ENCODE data around the gene CHD1. TPM values are rescaled to one million over a fixed set of nuclear protein-coding genes. Genes with fewer than 3 reads are reported as not detected.

The CHD1 gene
- total RNA-seq, 1 experiment from 2014 or later = 41.8 TPM

DNA sequence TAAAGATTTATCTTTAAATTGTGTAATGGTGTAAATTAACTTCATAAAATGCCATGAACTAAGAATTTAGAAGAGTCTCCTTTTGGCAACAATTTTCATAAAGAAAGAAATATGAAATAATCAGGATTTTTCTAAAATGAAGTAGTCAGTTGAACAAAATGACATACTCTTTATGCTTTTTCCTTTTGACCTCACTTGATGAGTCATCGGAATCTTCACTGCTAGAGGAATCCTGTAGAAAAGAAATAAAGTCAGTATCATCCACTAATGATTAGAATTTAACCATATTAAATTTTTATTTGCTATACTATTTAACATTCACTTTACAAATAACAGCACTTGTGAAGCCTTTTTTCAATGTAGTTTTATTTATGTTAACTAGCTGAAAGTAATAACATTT, 26.1 kb downstream of the CHD1 start:
- H3K27ac Mint-ChIP-seq = no peak overlapping the region
- POLR2A ChIA-PET = no interaction called here

DNA sequence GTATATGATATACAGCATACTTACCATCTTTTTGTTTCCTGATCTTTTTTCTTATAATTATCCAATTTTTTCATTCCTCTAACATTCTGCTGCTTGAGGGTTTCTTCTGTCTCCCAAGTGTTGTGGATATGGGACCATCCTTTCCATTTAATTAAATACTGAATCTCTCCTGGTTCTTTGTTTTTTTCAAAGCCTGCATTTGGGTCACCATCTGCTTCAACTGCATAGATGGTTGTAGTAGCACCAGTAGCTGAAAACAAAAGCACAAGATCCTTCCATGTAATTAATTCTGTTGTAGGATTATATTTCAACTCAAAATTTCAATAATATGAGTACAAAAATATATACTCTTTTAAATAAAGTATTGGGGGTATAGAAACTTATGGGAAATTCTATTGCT, 29.4 kb downstream of the CHD1 start:
- Mint-ChIP-seq H3K27ac (no peak overlapping the region), H3K4me1 (no peaks in the 10 kb centered on the region), H3K36me3 (peaks cover 65% of the 10 kb centered on the region), H3K9me3 (no peaks in the 10 kb centered on the region), H3K27me3 (ENCODE audit: low read depth) (no peaks in the 10 kb centered on the region), H3K4me3 (no peak overlapping the region)
- POLR2A ChIA-PET = interaction anchor here (0.7 kb wide), 1 partner anchor 677 kb away, joined by 6 read pairs; no protein-coding TSS in a partner anchor
- no peak for DNase-seq (ENCODE audit: low spot score)
- TF ChIP-seq, protein P1, sequence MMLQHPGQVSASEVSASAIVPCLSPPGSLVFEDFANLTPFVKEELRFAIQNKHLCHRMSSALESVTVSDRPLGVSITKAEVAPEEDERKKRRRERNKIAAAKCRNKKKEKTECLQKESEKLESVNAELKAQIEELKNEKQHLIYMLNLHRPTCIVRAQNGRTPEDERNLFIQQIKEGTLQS (CRISPR knock-in tag; conservative IDR thresholded peaks at IDR 0.05) = no peak
- TF ChIP-seq ATF6 (CRISPR knock-in tag; IDR thresholded peaks at IDR 0.05) = no peak
- no peak for TF ChIP-seq ZNF423 (CRISPR knock-in tag; IDR thresholded peaks at IDR 0.05)
- no peak for TF ChIP-seq STAT6 (CRISPR knock-in tag; conservative IDR thresholded peaks at IDR 0.05; ENCODE audit: low read depth)
- TF ChIP-seq ZNF121 (CRISPR knock-in tag; IDR thresholded peaks at IDR 0.05) = no peak
- no peak for TF ChIP-seq ZNF317 (CRISPR knock-in tag; IDR thresholded peaks at IDR 0.05; ENCODE audit: borderline replicate concordance, low read depth)
- TF ChIP-seq, protein P2, sequence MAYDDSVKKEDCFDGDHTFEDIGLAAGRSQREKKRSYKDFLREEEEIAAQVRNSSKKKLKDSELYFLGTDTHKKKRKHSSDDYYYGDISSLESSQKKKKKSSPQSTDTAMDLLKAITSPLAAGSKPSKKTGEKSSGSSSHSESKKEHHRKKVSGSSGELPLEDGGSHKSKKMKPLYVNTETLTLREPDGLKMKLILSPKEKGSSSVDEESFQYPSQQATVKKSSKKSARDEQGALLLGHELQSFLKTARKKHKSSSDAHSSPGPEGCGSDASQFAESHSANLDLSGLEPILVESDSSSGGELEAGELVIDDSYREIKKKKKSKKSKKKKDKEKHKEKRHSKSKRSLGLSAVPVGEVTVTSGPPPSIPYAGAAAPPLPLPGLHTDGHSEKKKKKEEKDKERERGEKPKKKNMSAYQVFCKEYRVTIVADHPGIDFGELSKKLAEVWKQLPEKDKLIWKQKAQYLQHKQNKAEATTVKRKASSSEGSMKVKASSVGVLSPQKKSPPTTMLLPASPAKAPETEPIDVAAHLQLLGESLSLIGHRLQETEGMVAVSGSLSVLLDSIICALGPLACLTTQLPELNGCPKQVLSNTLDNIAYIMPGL (CRISPR knock-in tag; IDR thresholded peaks at IDR 0.05) = no peak
- no peak for TF ChIP-seq JUN (CRISPR knock-in tag; IDR thresholded peaks at IDR 0.05)
- TF ChIP-seq GTF2I (CRISPR knock-in tag; conservative IDR thresholded peaks at IDR 0.05) = no peak
- no peak for TF ChIP-seq KAT7 (CRISPR knock-in tag; IDR thresholded peaks at IDR 0.05; ENCODE audit: borderline replicate concordance)
- TF ChIP-seq ZNF232 (CRISPR knock-in tag; IDR thresholded peaks at IDR 0.05) = no peak
- TF ChIP-seq IRF1 (CRISPR knock-in tag; IDR thresholded peaks at IDR 0.05) = no peak
- TF ChIP-seq HMGA2 (CRISPR knock-in tag; IDR thresholded peaks at IDR 0.05) = no peak
- TF ChIP-seq GRHL2 (CRISPR knock-in tag; IDR thresholded peaks at IDR 0.05; ENCODE audit: insufficient replicate concordance, severe bottlenecking) = no peak
- TF ChIP-seq NFE2L1 (CRISPR knock-in tag; IDR thresholded peaks at IDR 0.05) = no peak
- CTCF ChIA-PET = no interaction called here
- no peak for ATAC-seq

More for the DNA sequence above, 26.1 kb downstream of the CHD1 start:
- CTCF ChIA-PET = no interaction called here
- DNase-seq (ENCODE audit: low spot score) = no peak
- Mint-ChIP-seq H3K27me3 (ENCODE audit: low read depth) (no peaks in the 10 kb centered on the region), H3K9me3 (no peaks in the 10 kb centered on the region), H3K4me1 (no peaks in the 10 kb centered on the region), H3K36me3 (peaks cover 50% of the 10 kb centered on the region), H3K4me3 (no peak overlapping the region)
- ATAC-seq = no peak
- TF ChIP-seq JAZF1 (CRISPR knock-in tag; IDR thresholded peaks at IDR 0.05) = no peak
- TF ChIP-seq CDX4 (CRISPR knock-in tag; IDR thresholded peaks at IDR 0.05; ENCODE audit: borderline replicate concordance) = no peak

Data from WTC11 (cell line).